GM21447 (cell line): Measurements from ENCODE around the gene STK32C.
"Not testable (repeated sequence)": the region's sequence is repeated elsewhere in the genome, so short reads cannot be mapped to it uniquely, and the experiment has no call there.

Experiments
- ATAC-seq: cut with Tn5 transposase; IDR thresholded peaks from one replicate; pipeline ENCODE4 v1.9.1; 2021; ENCODE audit not compliant: unreplicated experiment

STK32C gene

DNA sequence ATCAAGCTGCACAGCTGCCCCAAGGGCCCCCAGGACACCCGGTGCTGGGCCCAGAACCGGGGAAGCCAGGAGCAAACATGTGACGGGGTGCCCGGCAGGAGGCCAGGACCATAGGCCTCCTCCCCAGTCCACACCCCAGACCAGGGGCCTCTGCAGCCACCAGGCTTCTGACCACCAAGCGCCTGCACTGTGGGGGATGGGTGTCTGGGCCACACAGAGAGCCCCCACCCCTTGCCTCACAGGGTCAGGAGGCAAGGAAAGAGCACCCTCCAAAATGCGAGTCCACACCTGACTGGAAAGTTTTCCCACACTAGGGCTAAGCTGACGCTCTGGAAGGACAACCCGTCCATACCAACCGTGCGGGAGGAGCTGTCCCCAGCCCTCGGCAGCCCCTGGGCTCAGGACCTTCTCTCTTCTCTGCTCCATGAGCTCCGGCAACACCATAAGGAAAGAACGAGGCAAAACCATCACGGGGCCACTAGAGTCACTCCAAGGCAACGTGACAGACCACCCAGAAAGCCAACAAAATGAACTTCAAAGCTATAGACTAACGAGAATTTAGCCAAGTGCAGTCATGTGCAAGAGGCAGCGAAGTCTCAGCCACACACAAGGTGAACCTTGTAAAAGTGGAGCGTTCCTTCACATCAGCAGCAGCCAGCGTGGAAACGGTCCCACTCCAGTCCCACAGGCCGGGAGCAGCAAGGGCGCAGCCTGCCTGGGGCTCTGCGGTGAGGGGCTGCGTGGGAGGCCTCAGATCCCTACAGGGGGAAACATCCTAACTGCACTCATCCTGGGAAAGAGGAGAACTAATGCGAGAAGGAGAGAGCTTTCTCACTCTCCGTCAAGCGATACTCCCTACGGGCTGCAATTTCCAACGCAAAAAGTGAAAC, 5.1 kb downstream of the STK32C start:
- ATAC-seq: no peak

DNA sequence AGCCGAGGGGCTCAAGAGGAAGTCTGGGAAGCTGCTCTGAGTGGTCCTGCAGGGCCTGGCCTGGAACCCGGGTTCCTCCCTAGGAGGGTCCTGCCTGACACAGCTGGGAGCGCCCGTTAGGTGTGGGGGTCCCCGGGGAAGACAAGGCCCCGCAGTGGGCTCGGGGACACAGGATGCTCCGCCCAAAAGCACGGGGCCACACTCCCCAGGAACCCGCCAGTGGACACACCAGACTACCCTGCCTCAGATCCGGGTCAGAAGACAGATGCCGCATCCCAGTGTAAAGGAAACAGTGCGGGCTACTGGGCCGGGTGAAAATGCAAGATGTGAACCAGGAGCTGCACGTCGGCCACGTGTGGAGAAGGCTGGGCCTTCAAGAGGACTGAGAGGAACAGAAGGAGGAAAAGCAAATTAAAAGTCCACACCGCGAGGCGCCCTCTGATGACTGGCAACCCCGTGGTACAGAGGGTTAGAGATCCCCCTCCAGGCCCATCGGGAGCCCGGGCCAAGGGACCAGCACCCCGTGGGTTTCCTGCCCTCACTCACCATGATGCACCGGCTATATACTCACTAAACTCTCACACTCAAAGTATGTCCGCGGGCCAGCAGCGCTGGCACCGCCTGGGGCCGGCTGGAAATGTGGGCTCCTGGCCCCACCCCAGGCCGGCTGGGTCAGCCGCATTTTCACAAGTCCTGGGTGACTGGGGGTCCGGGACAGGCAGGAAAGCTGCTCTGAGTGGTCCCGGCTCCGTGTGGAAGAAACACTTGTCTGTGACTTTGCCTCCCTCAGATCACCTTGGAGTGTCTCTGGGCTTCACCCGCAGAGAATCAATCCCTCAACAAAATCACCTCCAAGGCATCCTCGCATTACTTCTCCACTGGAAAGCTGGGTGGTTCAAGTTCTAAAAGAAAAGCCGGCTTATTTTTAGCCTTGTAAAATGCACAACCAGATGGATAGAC, 6.1 kb downstream of the STK32C start:
- no peak for ATAC-seq

DNA sequence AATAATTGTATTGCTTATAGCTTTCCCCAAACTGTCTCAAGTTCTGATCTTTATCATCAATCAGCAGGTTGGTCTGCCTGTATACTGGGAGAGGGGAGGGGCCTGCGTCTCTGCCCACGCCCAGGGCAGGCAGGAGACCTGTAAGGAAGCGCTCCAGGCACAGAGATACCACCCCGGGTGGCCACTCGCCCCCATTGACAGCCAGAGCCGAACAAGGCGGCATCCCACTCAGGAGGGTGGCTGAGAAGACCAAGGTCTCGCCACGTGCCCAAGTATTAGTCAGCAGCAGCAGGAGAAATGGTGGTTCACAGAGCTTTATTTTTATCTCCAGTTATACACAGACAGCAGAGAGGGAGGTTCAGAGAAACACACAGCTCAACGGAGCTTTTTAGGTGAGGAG, 7.2 kb downstream of the STK32C start:
- ATAC-seq: no peak

DNA sequence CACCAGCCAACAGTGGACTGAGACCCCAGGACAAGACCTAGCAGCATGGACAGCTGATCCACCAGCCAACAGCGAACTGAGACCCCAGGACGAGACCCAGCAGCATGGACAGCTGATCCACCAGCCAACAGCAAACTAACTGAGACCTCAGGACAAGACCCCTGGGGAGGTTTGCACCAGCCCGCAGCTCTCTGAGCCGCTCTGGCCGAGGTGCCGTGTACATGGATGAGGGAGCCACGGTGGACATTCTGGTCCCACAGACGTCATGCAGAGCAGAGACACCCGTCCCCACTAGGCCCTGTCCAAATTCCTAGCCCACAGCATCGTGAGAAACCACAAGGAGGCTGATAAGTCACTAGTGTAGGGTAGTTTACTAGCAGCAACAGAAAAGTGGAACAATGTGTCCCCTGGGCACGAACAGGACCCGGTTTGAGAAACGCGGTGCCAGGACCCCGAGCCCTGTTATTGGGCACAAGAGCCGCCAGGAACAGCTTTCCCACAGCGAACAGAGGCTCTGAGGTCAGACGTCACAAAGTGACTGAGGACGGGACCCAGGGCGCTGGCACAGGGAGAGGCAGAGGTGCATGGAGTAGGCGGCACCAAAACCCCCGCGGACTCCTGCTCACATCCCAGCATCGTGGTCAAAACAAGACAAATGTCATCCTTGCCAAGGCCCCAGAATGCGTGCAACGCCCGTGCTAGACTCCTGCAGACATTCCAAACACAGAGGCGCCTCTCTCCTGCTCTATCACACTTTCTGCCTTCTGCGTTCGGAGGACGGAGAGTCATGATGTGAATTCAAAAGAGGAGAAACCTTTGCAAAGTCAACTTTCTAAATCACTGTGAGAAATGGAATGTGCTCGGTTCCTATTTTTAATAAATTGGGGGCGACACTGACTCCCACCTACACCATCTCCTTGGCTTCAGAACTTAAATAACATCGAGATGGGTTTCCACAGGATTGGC, 8.1 kb downstream of the STK32C start:
- ATAC-seq: no peak

DNA sequence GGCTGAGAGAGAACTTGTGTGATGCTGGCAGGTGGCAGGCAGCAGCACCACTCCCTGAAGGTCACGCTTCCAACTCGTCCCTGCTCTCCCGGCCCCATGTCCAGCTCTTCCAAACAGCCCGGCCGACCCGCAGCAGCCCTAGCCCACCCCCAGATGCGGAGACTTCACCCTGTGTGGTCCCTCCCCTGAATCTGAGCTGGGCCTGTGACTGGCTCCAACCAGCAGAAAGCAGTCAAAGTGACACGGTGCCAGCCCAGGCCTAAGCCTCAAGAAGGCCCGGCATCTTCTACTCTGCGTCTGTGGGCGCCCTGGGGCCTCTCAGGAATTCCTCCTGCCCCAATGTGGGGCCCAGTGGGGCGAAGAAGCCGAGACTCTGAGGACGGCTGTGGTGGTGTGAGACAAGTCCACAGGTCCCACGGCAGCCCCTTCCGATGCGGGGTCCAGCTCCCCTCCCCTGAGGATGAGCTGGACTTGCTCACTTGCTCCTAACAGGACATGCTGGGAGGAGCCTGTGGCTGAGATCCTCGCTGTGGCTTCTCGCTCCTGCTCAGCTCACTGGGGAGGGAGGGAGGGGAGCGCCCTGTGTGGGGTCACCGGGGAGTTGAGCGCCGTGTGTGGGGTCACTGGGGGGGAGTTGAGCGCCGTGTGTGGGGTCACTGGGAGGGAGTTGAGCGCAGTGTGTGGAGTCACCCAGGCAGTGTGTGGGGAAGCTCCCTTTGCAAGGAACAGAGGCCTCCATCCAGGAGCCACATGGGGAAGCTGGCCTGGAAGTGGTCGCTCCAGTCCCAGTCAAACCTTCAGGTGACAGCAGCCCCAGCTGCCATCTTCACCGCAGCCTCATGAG, 9.5 kb downstream of the STK32C start:
- ATAC-seq: no peak

DNA sequence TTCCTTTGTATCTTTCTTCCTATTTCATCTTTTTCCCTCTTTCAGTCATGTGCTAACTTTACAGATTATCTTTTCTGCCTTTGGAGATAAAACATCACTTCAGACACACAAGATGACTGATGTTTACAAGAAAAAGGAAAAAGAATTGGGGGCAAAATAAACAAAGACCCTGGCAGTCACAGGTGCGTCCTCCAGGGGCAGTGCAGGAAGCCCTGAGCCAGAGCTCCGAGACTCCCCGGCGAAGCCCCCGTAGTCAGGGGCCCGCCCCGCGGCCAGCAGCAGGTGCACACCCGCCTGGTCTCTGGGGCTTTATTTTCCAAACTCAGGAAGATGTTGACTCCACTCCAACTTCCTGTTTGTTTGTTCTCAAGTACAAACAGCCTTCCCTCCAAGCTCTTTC, 10.2 kb downstream of the STK32C start:
- ATAC-seq: no peak

DNA sequence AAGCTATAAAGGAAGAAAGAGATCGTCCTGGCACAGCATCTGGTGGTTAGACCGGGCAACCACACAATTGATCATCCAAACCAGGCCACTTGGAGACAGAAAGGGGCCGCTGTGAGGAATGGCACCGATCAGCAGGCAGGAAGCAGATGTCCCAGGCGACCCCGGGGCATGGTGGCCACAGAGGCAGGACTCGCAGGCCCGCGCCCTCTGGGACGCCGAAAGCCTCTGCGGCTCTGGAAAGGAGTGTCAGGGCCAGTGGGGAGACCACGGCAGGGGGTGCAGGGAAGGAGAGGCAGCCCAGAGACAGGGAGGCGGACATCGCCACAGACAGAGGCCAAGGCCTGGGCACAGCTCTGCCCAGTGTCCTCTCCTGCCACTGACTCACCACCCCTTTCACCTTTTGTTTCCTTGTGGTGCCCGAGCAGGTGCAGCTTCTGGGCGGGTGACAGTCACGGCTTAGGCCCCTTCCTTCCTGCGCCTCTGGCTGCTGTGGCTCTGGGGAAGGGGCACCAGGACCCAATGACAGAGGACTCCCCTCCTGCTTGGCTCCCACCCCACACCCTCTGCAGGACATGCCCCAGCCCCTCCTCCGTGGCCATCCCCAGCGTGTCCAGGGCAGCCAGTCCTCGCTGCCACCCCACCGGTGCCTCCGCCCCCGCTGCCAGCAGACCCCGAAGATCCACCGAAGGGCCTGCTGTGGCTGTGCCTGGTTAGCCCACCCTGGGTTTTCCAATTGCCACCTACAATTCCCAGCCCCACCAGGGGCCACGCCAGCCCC, 10.9 kb downstream of the STK32C start:
- no peak for ATAC-seq

DNA sequence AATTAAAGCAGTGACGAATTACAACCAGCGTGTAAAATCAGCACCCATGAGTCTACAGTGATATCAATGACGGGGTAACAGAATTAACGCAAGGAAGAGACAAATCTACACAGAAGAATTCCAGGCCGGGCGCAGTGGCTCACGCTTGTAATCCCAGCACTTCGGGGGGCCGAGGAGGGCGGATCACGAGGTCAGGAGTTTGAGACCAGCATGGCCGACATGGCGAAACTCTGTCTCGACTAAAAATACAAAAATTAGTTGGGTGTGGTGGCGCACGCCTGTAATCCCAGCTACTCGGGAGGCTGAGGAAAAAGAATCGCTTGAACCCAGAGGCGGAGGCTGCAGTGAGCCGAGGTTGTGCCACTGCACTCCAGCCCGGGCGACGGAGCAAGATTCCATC, 12.3 kb downstream of the STK32C start:
- not testable (repeated sequence) for ATAC-seq

DNA sequence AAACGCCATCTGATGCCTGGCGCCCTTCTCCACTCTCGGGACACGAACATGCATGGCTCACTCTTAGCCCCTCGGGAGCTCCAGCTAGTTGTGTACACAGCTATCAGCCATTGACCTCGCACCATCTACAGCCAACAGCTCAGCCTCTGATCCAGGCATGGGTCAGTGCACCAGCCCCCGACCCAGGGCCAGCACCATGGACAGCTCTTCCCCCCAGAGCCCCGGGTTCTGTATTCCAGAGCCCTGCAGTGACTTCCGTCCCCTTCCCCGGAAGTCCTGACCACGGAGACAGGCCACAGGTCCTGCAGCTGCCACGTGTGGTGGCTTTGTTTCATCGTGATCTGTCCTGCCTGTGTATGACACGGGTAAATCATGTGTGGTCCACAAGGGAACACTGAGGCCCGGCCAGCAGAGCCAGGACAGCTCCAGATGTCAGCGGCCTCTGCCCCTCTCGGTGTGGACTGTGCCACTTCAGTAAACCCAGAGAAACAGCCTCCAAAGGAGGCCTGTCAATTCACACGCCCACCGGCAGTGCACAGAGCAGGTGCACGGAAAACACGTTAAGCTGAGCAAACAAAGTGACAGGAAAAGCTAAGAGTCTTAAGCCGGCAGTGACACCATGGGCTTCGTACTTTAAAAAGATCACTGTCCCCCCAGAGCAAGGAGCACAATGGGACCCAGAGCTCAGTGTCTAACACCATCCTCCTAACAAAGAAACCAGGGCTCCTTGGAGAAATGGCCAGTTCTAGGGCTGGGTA, 13.0 kb downstream of the STK32C start:
- ATAC-seq: no peak

DNA sequence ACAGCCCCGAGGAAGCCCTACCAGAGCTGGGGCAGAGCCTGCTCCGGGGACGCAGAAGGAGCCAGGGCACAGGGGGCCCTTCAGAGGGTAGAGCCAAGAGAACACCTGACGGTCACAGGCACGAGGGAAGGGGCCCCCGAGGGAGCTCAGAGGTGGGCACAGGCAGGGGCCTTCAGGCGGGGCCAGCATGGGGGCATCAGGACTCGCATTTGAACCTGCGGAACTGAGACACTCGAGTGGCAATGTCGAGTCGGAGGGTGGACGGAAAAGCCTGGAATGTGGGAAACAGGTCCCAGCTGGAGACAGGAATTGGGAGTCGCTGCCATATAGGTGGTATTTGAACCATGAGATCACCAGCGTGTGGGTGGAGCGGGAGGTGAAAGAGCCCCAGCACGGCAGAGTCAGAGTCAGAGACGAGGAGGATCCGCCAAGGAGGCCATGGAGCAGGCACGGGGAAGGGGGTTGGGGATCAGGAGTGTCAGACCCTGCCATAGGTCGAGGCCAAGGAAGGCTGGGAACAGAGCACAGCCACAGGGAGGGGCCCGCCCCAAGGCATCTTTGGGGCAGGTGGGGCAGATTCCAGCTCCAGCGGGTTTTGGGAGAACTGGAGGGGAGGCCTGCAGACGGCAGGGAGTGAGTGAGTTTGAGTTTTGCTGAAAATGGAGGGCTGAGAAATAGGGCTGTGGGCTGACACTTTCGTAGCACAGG, 13.8 kb downstream of the STK32C start:
- ATAC-seq: no peak

DNA sequence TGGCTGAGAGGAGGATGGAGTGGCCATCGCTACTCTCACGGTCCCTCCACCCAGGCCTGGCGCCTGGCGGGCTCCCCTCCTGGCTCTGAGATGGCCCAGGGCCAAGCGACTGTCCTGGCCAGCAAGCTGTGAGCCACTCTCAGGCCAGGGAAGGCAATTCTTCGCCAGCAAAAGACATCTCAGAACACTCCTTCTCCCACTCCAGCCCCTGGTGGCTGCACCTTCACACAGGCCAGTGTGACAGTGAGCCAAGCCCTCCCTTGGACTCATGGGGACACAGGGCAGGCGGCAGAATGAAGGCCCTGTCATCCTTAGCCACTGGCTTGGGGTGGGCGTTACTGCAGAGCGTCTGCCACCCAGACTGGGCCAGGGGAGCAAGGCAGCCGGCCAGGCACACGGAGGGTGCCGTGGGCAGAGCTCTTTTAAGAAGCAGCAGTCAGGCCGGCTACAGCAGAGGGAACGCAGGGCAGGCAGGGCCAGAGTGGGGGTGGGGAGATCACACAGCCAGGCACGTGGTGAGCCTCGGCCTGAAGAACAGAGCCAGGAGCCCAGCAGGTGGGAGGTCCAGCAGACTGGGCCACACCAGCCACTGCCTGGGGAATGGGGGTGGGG, 14.4 kb downstream of the STK32C start:
- no peak for ATAC-seq

DNA sequence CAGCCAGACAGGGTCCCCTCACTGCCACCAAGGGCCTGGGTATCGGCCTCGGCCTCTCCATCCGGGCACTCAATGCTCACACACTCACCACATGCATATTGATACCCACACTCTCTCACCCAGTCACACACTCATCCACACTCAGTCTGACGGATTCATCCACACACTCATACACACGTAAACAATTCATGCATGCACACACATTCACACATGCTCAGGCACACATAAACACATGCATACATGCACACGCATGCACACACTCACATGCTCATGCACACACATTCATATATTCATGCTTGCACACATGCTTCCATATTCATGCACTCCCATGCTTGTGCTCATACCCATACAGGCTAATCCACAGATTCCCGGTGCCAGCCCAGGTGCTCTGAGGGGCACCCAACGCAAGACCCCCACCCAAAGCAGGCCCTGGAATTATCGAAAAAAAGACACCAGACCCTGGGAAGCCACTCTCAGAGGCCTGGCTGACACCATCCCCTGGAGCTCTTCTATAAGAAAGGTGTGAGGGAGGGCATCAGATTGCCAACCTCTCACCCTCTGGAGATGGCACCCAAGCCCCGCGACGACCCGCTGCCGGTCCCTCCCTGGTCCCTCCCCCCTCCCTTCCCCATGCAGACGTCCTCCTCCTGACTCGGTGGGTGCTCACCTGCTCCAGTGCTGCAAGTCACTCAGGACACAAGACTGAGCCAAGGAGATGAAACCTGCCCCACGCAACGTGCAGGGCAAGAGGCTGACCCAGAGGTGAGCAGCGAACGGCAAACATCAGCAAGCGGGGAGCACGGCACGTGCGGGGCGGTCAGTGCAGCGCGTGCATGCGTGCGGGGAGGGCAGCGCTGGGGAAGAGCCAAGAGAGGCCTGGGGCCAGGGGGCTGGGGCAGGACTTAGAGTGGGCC, 15.2 kb downstream of the STK32C start:
- no peak for ATAC-seq

DNA sequence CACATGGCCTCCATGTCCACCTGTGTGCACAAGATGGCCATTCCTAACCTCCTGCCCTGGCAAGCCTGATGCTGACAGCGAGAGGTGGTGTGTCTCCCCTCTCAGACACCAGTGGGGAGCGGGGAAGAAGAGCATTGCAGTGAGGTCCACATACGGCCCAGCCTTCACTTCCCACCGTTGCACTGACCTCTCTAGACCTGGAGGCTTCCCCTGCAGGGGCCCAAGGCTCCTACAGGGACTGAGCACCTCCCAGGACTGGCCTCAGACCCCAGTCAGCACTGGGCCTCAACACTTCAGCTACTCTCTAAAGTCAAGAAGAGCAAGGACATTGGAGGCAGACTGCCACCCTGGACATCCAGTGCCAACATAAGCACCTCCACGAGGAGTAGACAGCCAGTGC, 15.9 kb downstream of the STK32C start:
- ATAC-seq: no peak

DNA sequence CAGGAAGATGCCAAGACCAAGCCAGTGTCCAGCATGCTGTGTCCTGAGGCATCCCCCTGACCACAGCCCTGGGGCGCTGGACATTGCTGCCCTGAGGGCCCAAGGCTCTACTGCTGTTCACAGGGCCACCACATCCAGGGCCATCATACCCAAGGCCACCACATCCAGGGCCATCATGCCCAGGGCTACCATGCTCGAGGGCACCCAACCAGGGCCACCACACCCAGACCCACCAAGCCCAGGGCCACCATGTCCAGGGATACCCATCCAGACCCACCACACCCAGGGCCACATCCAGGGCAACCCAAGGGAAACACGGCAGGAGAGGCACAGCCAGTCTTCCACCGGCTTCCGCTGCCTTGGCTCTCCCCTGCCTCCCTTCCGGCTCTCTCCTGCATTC, 17.1 kb downstream of the STK32C start:
- no peak for ATAC-seq

DNA sequence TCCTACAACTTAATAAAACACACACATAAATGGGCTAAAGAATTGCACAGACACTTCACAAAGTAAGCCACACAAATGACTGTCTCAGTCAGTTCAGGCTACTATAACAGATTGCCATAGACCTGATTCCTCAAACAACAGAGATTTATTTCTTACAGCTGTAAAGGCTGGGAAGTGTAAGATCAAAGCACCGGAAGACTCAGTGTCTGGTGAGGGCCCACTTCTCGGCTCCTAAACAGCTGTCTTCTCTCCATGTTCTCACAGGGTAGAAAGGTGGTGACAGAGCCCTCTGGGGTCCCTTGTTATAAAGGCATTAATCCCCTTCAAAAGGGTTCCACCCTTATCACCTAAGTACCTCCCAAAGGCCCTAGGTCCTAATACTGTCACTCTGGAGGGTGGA, 18.3 kb downstream of the STK32C start:
- no peak for ATAC-seq
